H1 (cell line): ENCODE results near the gene PDGFB. TPM values are rescaled to one million over a fixed set of nuclear protein-coding genes. Genes with fewer than 3 reads are reported as not detected.

Source experiments
- CTCF ChIA-PET: fragments of 300-600 bp; sonication (Branson Sonifier 250); formaldehyde crosslinking; loops from one replicate; lab custom pipeline; 2021; ENCODE audit not compliant: partially characterized antibody; lab: Charles Lee
- POLR2A ChIA-PET: fragments of 300-600 bp; sonication (Branson Sonifier 250); formaldehyde crosslinking; loops from one replicate; lab custom pipeline; 2021; ENCODE audit warnings: inconsistent platforms; ENCODE audit not compliant: partially characterized antibody; lab: Charles Lee
- DNase-seq, 2 experiments: peaks; one replicate each; pipeline versions ENCODE4 v3.0.0 to v3.0.0-alpha.2; 2010 to 2022; ENCODE audit warnings: low spot score in 2 of 2, low read depth in 1 of 2, mixed read lengths in 1 of 2
- FAIRE-seq: peaks from 2 replicates; lab custom pipeline; 2011; peaks lifted over from hg19 to GRCh38; lab: Jason Lieb, UNC
- H2AFZ ChIP-seq: 2 replicates; pipeline ENCODE4 v1.8.1; 2012; ENCODE audit warnings: low read length, inconsistent platforms
- H2AK5ac ChIP-seq: 2 replicates; pipeline ENCODE4 v1.6.1; 2013; ENCODE audit warnings: low read depth, low read length
- H2BK120ac ChIP-seq: replicated peaks from 2 replicates; pipeline ENCODE3; 2013; ENCODE audit warnings: low read depth, low read length, inconsistent platforms
- H2BK12ac ChIP-seq: 2 replicates; pipeline ENCODE4 v1.6.1; 2013; ENCODE audit warnings: low read depth, low read length
- H2BK15ac ChIP-seq: 2 replicates; pipeline ENCODE4 v1.6.1; 2013; ENCODE audit warnings: low read length
- H2BK20ac ChIP-seq: 2 replicates; pipeline ENCODE4 v1.6.1; 2013; ENCODE audit warnings: low read length
- H2BK5ac ChIP-seq: 2 replicates; pipeline ENCODE4 v1.6.1; 2013; ENCODE audit warnings: low read depth, low read length
- H3K14ac ChIP-seq: 2 replicates; pipeline ENCODE4 v1.6.1; 2013; ENCODE audit warnings: inconsistent platforms; ENCODE audit not compliant: insufficient read length
- H3K18ac ChIP-seq: 2 replicates; pipeline ENCODE4 v1.6.1; 2013; ENCODE audit warnings: low read length; ENCODE audit errors: extremely low read depth
- H3K23ac ChIP-seq: 2 replicates; pipeline ENCODE4 v1.6.1; 2013; ENCODE audit warnings: inconsistent platforms; ENCODE audit not compliant: insufficient read length
- H3K23me2 ChIP-seq: 2 replicates; pipeline ENCODE4 v1.6.1; 2013; ENCODE audit warnings: low read depth, low read length
- H3K27ac ChIP-seq: 2 replicates; pipeline ENCODE4 v1.6.1; 2011; ENCODE audit warnings: low read depth, low read length, inconsistent platforms
- H3K27me3 ChIP-seq, 4 experiments: replicated peaks in 1 of 4; 1 replicate in 1 of 4; 2 replicates in 3 of 4; pipeline versions ENCODE4 v1.6.1 to v1.8.1; 2011 to 2013; ENCODE audit warnings: low read length in 3 of 4, mild to moderate bottlenecking in 3 of 4, inconsistent platforms in 2 of 4, mixed read lengths in 2 of 4, moderate library complexity in 1 of 4; ENCODE audit not compliant: control insufficient read depth in 3 of 4, insufficient read depth in 3 of 4; ENCODE audit errors: extremely low read depth in 1 of 4
- H3K36me3 ChIP-seq, 4 experiments: 2 replicates each; pipeline versions ENCODE4 v1.6.1 to v1.8.1; 2011 to 2013; ENCODE audit warnings: mild to moderate bottlenecking in 4 of 4, low read length in 3 of 4, moderate library complexity in 2 of 4, control low read depth in 1 of 4, inconsistent platforms in 1 of 4; ENCODE audit not compliant: insufficient read depth in 4 of 4, control insufficient read depth in 2 of 4
- H3K4ac ChIP-seq: replicated peaks from 2 replicates; pipeline ENCODE3; 2013; ENCODE audit warnings: low read length, low read depth, mixed read lengths, inconsistent platforms; ENCODE audit not compliant: insufficient read length
- H3K4me1 ChIP-seq, 4 experiments: replicated peaks in 1 of 4; 1 replicate in 1 of 4; 2 replicates in 3 of 4; pipeline versions ENCODE4 v1.6.1 to v1.8.1; 2011 to 2013; ENCODE audit warnings: low read length in 3 of 4, inconsistent platforms in 2 of 4, mixed read lengths in 1 of 4; ENCODE audit not compliant: insufficient read depth in 4 of 4, control insufficient read depth in 3 of 4
- H3K4me2 ChIP-seq, 2 experiments: 2 replicates each; pipeline versions ENCODE4 v1.6.1 to v1.8.1; 2011 to 2013; ENCODE audit warnings: low read depth in 2 of 2, low read length in 2 of 2, control low read depth in 1 of 2, inconsistent platforms in 1 of 2, mild to moderate bottlenecking in 1 of 2; ENCODE audit not compliant: insufficient read depth in 1 of 2
- H3K4me3 ChIP-seq, 4 experiments: fragments of 200-600, 300-600 bp in 1 of 4; sonication (generic), shearing (Covaris generic), sonication (Bioruptor Twin) in 1 of 4; 2 replicates each; pipeline versions ENCODE4 v1.5.1 to v1.8.1; 2011 to 2016; ENCODE audit warnings: low read length in 4 of 4, low read depth in 3 of 4, control low read depth in 2 of 4, inconsistent platforms in 2 of 4, mild to moderate bottlenecking in 2 of 4, mixed read lengths in 1 of 4, moderate library complexity in 1 of 4; ENCODE audit not compliant: insufficient read depth in 2 of 4; ENCODE audit errors: extremely low read depth in 1 of 4
- H3K56ac ChIP-seq: replicated peaks from 2 replicates; pipeline ENCODE3; 2013; ENCODE audit warnings: low read depth, mild to moderate bottlenecking, mixed read lengths, low read length, inconsistent platforms; ENCODE audit not compliant: insufficient read length
- H3K79me1 ChIP-seq: 2 replicates; pipeline ENCODE4 v1.6.1; 2013; ENCODE audit warnings: low read depth, low read length, control low read depth
- H3K79me2 ChIP-seq, 2 experiments: 2 replicates each; pipeline versions ENCODE4 v1.6.1 to v1.8.1; 2012 to 2013; ENCODE audit warnings: low read length in 2 of 2, mild to moderate bottlenecking in 2 of 2, inconsistent platforms in 1 of 2; ENCODE audit not compliant: insufficient read depth in 2 of 2, control insufficient read depth in 1 of 2
- H3K9ac ChIP-seq, 4 experiments: replicated peaks in 1 of 4; 1 replicate in 1 of 4; 2 replicates in 3 of 4; pipeline versions ENCODE4 v1.6.1 to v1.8.1; 2011 to 2013; ENCODE audit warnings: low read depth in 3 of 4, low read length in 3 of 4, control low read depth in 2 of 4, mild to moderate bottlenecking in 2 of 4, moderate library complexity in 2 of 4, inconsistent platforms in 1 of 4; ENCODE audit errors: extremely low read depth in 1 of 4
- H3K9me3 ChIP-seq, 2 experiments: 2 replicates each; pipeline versions ENCODE4 v1.6.1 to v1.8.1; 2012 to 2013; ENCODE audit warnings: mild to moderate bottlenecking in 2 of 2, moderate library complexity in 2 of 2, control low read depth in 1 of 2, inconsistent platforms in 1 of 2, low read depth in 1 of 2, low read length in 1 of 2, mixed read lengths in 1 of 2; ENCODE audit not compliant: insufficient read depth in 2 of 2
- H4K20me1 ChIP-seq, 2 experiments: replicated peaks in 1 of 2; 2 replicates each; pipeline versions ENCODE3 to v1.8.1; 2011 to 2013; ENCODE audit warnings: inconsistent platforms in 2 of 2, low read length in 2 of 2, mild to moderate bottlenecking in 1 of 2; ENCODE audit not compliant: insufficient read depth in 2 of 2, control insufficient read depth in 1 of 2
- H4K5ac ChIP-seq: 2 replicates; pipeline ENCODE4 v1.6.1; 2013; ENCODE audit warnings: low read length, low read depth, mixed read lengths, inconsistent platforms; ENCODE audit not compliant: insufficient read length
- H4K8ac ChIP-seq: 2 replicates; pipeline ENCODE4 v1.8.0; 2013; ENCODE audit warnings: mild to moderate bottlenecking, moderate library complexity, low read length, inconsistent platforms; ENCODE audit not compliant: insufficient read depth; ENCODE audit errors: extremely low read depth
- H4K91ac ChIP-seq: replicated peaks from 2 replicates; pipeline ENCODE3; 2013; ENCODE audit warnings: low read length, mixed read lengths, inconsistent platforms; ENCODE audit not compliant: insufficient read length
- EGR1 ChIP-seq: IDR thresholded peaks from 2 replicates; pipeline ENCODE4 v1.6.1; 2011; ENCODE audit warnings: low read depth, low read length, borderline replicate concordance
- RNF2 ChIP-seq: fragments of 200-900, 300-1000 bp; sonication (generic); IDR thresholded peaks from 2 replicates; pipeline ENCODE4 v1.7.1; 2016; ENCODE audit warnings: borderline replicate concordance, low read depth, mild to moderate bottlenecking, antibody characterized with exemption, low read length; ENCODE audit not compliant: poor library complexity, severe bottlenecking; ENCODE audit errors: missing control alignments
- RXRA ChIP-seq: IDR thresholded peaks from 2 replicates; pipeline ENCODE4 v1.6.1; 2011; ENCODE audit warnings: low read depth, mild to moderate bottlenecking, low read length, moderate library complexity; ENCODE audit not compliant: insufficient read depth
- SIRT6 ChIP-seq: IDR thresholded peaks from one replicate; pipeline ENCODE4 v1.7.1; 2012; ENCODE audit warnings: low read length, inconsistent platforms
- SP1 ChIP-seq: IDR thresholded peaks from 2 replicates; pipeline ENCODE4 v1.6.1; 2011; ENCODE audit warnings: low read depth, low read length
- WGBS, 2 experiments: shearing (Covaris generic) in 1 of 2; methylation state at CpG; one replicate each; pipeline versions ENCODE4 v1.1.6 to v1.1.7; 2013 to 2015; ENCODE audit warnings: low lambda C conversion rate in 2 of 2, mixed read lengths in 2 of 2, inconsistent platforms in 1 of 2, low coverage in 1 of 2, missing lambda C conversion rate in 1 of 2; ENCODE audit not compliant: insufficient replicate concordance in 2 of 2, insufficient coverage in 1 of 2, insufficient read length in 1 of 2; ENCODE audit errors: extremely low coverage in 1 of 2, missing lambda C conversion rate in 1 of 2; 5-methylcytosine and 5-hydroxymethylcytosine counted together
- polyA plus RNA-seq, 7 experiments: library from polyadenylated mRNA; depleted of rRNA in 3 of 7; stranded (reverse) in 5 of 7; unstranded in 2 of 7; fragments of >200 nt in 5 of 7; fragments of 200-250 nt in 2 of 7; gene quantifications; 1 replicate in 5 of 7; 2 replicates in 1 of 7; 4 replicates in 1 of 7; pipeline versions ENCODE4 v1.2.1 to v1.2.3, GENCODE V29; 2011 to 2013; ENCODE audit warnings: missing spikeins in 2 of 7, mixed read lengths in 2 of 7
- total RNA-seq: library from RNA; stranded (reverse); fragmentation: NEBNext Ultra II Directional; extraction: Animal tissue kit (Norgen Biotek cat#: 25700); gene quantifications from 2 replicates; pipeline ENCODE4 v1.2.1, GENCODE V29; 2021
- TF ChIP-seq, protein P1 (sequence below): IDR thresholded peaks from 2 replicates; pipeline ENCODE4 v1.6.1; 2011; ENCODE audit warnings: low read depth, mild to moderate bottlenecking, low read length; ENCODE audit not compliant: insufficient read depth

PDGFB gene
- total and polyA plus RNA-seq, 2 of the 8 experiments (the other 6 are each of a cell fraction or from before 2014, with no cell fraction given), result 3.9 to 8.5 TPM

DNA sequence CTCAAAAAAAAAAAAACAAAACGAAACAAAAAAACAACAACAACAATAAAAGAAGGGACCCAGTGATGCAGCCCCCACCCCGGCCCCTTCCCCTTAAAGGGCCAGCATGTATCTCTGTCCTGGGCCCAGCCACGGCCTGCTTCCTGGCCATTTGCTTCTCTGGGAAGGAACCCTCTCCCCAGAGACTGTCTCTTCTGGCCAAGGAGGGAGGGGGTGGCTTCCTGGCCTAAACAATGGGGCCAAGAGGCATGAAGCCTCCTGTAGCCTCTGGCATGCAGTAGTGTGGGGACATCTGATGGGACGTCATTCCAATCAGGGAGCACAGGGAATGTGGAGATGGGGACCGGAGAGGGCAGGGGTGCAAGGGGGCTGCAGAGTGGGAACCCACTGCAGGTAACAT is 25.5 kb upstream of the PDGFB start:
- no peak overlapping the region for H3K4me2 ChIP-seq
- no peak overlapping the region for H3K27ac ChIP-seq
- peaks cover 0 to 7% (median under 1%) of the 10 kb centered on the region in 4 experiments; a peak in 2 of 7 replicates for H3K4me1 ChIP-seq
- H2AK5ac ChIP-seq, result no peak overlapping the region
- H3K23ac ChIP-seq, result no peak overlapping the region
- H2BK12ac ChIP-seq, result no peak overlapping the region
- no peak overlapping the region for H3K56ac ChIP-seq
- H3K79me1 ChIP-seq, result no peaks in the 10 kb centered on the region
- H3K4ac ChIP-seq, result no peak overlapping the region
- H4K5ac ChIP-seq, result no peak overlapping the region
- 0 out of 4 replicates have a peak, but pooled peaks cover 0 to 2% of the 10 kb centered on the region in 2 experiments for H3K9me3 ChIP-seq
- no peak overlapping the region for H2AFZ ChIP-seq
- H2BK120ac ChIP-seq, result no peak overlapping the region
- H3K79me2 ChIP-seq, result no peaks in the 10 kb centered on the region
- TF ChIP-seq EGR1 (no peak), SP1 (no peak), SIRT6 (no peak), RNF2 (no peak), RXRA (no peak)
- TF ChIP-seq, protein P1, sequence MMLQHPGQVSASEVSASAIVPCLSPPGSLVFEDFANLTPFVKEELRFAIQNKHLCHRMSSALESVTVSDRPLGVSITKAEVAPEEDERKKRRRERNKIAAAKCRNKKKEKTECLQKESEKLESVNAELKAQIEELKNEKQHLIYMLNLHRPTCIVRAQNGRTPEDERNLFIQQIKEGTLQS, result no peak
- TF ChIP-seq, all 59 proteins: peak for 0
- Histone ChIP-seq H3K4me3 (no peak overlapping the region), H3K36me3 (no peaks in the 10 kb centered on the region), H4K91ac (no peak overlapping the region), H3K9ac (no peak overlapping the region), H4K20me1 (no peaks in the 10 kb centered on the region), H3K23me2 (no peaks in the 10 kb centered on the region), H4K8ac (no peak overlapping the region), H3K14ac (no peak overlapping the region), H3K18ac (no peak overlapping the region), H2BK20ac (no peak overlapping the region), H2BK5ac (no peak overlapping the region), H3K27me3 (no peaks in the 10 kb centered on the region; a peak in 1 of 7 replicates), H2BK15ac (no peak overlapping the region)
- POLR2A ChIA-PET, result interaction anchor here (1.4 to 2.6 kb wide), 4 partner anchors 9 to 44 kb away, joined by 3 to 10 read pairs (median 5); no protein-coding TSS in a partner anchor
- DNase-seq, result no peak
- 78% methylated on average over 5 of the region's 5 CpGs; no CpG with 5 or more reads in 1 of the 2 experiments for WGBS, 2 experiments
- CTCF ChIA-PET, result interaction anchor here (1.0 to 2.5 kb wide), 5 partner anchors 7 to 99 kb away, joined by 3 to 9 read pairs (median 5); no protein-coding TSS in a partner anchor
- no peak for FAIRE-seq
